NCI-H1105 (cell line): ENCODE results near the gene MRGPRF.
"Not testable (repeated sequence)": the region's sequence is repeated elsewhere in the genome, so short reads cannot be mapped to it uniquely, and the experiment has no call there.

Experiments
- DNase-seq: peaks from one replicate; lab custom pipeline; 2025; lab: John Stamatoyannopoulos, UW

Gene MRGPRF

GRCh38 chr11:68987211-68987610, 25.8 kb downstream of the MRGPRF start:
- no peak for DNase-seq

GRCh38 chr11:68983801-68984200, 29.2 kb downstream of the MRGPRF start:
- no peak for DNase-seq

- DNase-seq = no peak
Observed at GRCh38 chr11:68982134-68982533, 30.9 kb downstream of the MRGPRF start.

- no peak for DNase-seq
Observed at GRCh38 chr11:68980776-68981065, 32.3 kb downstream of the MRGPRF start, which contains the start of gene MRGPRD. TSS of gene MRGPRD (minus strand) at chr11:68980986. CDS start at chr11:68980986, 0 bp downstream.

- DNase-seq = no peak
Observed at GRCh38 chr11:68979931-68980775, 32.9 kb downstream of the MRGPRF start.

- no peak for DNase-seq
Observed at GRCh38 chr11:68978931-68979594, 34.0 kb downstream of the MRGPRF start.

- no peak for DNase-seq
Observed at GRCh38 chr11:68978626-68978930, 34.5 kb downstream of the MRGPRF start.

- DNase-seq = no peak
Observed at GRCh38 chr11:68977781-68978625, 35.0 kb downstream of the MRGPRF start.

GRCh38 chr11:68976563-68976962, 36.5 kb downstream of the MRGPRF start:
- no peak for DNase-seq

GRCh38 chr11:68976095-68976494, 37.0 kb downstream of the MRGPRF start:
- DNase-seq = no peak

GRCh38 chr11:68974421-68975194, 38.4 kb downstream of the MRGPRF start:
- DNase-seq = no peak

GRCh38 chr11:68973706-68974105, 39.3 kb downstream of the MRGPRF start:
- not testable (repeated sequence) for DNase-seq

- DNase-seq = no peak
Observed at GRCh38 chr11:68973219-68973618, 39.8 kb downstream of the MRGPRF start.

- DNase-seq = no peak
Observed at GRCh38 chr11:68970921-68971636, 42.0 kb downstream of the MRGPRF start.

GRCh38 chr11:68969386-68969785, 43.7 kb downstream of the MRGPRF start:
- no peak for DNase-seq

- no peak for DNase-seq
Observed at GRCh38 chr11:68968306-68969250, 44.5 kb downstream of the MRGPRF start.

- DNase-seq = no peak
Observed at GRCh38 chr11:68966894-68967780, 45.9 kb downstream of the MRGPRF start.

- DNase-seq = no peak
Observed at GRCh38 chr11:68965901-68966853, 46.9 kb downstream of the MRGPRF start.
